Stimulated activated CD4-positive, alpha-beta T cell treated with anti-CD3 and anti-CD28 coated beads, Interleukin-12 subunit alpha, Interleukin-12 subunit beta, amount 100 ng/mL, for 48 hours (primary cell): ENCODE results near the gene ATRN.

Experiments
- DNase-seq, 3 donors: peaks; one replicate each; pipeline ENCODE4 v3.0.0-alpha.2; 2020; ENCODE audit warnings: low read depth in 2 of 3, low spot score in 1 of 3

ATRN gene

DNA sequence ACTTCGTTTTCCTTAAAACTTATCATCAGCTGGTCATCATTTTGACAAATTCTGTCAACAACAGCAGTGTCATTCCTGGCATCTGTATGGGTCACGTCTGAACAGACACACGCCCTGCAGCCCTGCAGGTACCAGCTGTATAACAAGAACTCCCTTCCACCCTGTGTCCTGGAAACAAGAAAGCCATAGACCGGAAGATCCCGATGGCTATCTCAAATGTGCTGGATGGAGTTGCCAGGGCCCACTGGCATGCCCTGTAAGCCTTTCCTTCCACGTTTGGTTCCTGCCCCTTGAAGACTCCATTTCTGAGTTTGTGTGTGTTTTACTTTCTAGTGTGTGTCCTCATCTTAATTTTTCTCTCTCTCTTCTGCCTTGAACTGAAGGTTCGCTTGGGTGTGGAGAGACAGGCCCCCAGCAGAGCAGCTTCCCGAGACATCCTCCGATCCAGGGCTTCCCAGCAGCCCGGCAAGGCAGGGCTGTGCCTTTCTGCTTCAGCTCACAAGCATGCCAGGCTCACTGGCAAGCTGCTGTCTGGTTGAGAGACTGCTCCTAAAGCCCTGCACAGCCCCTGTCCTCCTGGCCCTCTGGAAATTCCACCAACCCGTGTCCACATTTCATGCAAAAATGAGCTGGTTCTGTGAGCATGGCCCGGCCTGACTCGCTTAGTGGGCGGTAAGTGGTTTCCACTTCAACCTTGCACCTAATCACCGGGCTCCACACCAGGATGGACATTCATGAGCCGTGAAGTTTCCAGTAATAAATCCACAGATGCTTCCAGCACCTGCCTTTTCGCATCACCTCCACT is 183.7 kb downstream of the ATRN start:
- DNase-seq = no peak

DNA sequence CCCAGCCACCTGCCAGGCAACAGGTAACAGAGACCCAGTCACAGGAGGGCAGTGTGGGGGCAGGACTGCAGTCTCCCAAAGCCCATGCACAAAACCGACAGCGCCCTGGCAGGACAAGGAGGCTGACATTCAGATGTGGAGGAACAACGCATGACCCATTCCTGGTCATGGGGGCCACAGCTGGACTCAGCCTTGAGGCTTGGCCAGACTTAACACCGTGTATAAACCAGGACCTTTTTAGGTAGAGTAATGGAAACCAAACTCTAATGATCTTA is 184.2 kb downstream of the ATRN start:
- no peak for DNase-seq

DNA sequence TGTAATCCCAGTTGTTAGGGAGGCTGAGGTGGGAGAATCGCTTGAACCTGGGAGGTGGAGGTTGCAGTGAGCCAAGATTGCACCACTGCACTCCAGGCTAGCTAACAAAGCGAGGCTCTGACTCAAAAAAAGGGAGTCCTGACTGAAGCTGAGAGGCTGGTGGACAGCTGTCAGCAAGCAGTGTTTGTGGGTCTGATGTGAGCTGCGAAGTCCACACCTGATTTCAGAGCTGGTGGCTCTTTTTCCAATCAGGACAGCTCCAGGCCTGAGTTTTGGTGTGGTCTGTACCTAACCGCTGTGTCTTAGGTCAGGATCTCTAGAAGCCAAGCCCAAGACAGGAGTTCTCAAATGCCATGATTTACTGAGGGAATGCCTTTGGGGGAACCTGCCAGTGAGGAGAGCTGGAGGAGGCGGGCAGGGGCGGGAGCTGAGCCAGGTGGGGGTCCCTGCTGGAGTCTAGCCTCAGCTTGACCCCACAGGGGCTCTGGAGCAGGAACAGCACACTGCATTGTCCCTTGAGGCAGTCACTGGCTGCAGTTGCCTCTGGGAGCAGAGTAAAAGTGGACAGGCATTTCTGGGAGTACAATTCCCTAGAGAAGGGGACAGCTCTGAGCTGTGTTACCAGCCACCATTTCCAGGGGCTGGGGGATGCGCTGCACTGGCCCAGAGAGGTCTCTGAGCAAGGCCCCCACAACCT is 187.3 kb downstream of the ATRN start:
- DNase-seq = no peak

DNA sequence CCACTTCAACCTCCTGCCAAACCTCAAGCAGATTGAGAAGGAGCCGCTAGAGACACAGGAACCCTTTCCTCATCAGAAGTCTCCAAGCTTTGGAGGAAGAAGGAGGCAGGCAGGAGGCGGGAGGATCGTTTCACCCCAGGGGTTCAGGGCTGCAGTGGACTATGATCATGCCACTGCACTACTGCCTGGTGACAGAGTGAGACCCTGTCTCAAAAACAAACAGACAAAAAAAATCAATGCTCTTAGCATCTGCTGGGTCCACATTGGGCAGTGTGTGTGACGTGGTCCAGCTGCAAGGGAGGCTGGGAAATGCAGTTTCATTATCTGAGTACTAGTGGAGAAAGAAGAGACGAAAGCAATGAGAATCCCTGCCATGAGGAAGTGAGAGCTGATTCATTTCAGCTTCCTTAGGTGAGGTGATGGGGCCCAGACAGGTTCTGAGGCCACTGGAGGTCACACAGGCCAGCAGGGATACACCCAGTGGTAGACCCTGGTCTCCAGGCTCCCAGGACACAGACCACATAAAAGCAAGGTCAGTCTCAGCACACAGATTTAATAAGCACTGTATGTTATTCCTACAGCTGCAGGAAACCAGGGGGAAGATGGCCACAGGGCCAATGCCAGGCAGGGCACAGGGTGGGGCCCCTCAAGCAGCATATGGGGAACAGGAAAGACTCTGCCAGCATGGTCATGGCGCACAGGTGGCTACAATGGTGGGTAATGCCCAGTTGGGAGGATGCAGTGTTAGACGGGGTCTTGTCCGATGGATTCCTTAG is 188.1 kb downstream of the ATRN start:
- no peak for DNase-seq

DNA sequence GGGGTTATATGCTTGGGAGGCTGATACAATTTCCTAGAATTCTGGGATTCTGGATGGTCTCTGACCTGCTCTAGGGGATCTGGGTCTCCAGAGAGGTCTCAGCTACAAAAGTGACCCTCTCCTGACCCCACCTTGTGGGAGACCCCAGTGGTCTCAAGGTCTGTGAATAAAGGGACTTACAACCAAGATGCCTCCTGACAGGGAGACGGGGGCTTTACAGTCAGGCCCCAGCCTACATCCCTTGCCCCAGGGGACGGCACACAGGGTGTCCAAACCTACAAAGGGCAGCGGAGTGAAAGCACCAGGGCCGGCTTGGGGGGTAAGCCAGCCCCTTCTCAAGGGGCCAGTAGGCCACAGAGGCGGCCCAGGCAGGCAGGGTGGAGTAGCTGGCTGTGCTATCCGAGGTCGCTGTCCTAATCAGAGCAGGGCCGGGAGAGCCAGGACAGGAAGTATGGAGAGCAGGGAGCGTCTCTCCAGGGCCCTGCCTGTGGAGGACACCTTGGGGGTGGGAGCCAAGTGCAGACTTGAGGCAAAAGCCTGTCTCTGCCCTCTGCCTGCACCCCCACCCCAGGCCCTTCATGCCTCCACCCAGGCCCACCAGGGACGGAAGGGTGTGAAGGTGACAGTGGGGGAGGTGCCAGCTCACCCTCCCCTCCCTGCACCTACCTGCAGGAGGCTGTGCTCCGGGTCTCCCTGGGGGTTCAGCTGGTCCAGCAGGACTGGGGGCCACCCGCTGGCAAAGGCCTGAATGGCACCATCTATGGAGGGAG is 188.9 kb downstream of the ATRN start:
- DNase-seq = no peak

DNA sequence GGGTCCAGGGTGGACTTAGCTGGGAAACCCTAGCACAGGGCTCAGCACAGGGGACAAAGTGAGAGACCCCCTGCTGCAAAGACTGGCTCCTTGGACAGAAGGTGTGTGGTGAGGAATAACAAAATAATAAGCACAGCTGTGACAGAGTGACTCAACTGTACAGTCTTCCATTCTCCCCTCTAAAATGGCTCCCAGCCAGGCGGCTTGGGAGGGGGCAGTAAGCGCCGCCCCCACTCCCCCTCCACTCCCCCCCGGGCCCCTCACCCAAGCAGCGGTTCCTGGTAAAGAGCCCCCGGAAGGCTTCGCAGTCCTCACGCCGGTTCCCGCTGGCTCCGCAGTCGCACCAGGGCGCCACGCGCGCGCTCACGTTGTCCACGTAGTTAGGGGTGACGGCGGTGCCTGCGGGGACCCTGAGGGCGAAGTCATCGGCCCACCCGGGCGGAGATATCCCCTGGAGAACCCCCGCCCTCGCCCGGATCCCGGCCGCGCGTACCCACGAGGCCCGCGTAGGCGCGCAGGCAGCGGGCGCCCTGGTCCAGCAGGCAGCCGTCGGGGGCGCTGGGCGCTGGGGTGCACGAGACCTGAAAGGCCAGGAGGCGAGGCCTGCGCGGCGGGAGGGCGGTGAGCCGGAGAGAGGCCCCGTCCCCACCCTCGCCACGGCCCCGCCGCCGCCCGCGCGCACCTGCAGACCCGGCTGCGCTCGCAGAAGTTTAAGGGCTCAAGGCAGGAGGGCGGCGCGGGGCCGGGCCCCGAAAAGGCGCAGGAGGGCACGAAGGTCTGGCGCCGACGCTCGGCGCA is 189.6 kb downstream of the ATRN start:
- no peak for DNase-seq

DNA sequence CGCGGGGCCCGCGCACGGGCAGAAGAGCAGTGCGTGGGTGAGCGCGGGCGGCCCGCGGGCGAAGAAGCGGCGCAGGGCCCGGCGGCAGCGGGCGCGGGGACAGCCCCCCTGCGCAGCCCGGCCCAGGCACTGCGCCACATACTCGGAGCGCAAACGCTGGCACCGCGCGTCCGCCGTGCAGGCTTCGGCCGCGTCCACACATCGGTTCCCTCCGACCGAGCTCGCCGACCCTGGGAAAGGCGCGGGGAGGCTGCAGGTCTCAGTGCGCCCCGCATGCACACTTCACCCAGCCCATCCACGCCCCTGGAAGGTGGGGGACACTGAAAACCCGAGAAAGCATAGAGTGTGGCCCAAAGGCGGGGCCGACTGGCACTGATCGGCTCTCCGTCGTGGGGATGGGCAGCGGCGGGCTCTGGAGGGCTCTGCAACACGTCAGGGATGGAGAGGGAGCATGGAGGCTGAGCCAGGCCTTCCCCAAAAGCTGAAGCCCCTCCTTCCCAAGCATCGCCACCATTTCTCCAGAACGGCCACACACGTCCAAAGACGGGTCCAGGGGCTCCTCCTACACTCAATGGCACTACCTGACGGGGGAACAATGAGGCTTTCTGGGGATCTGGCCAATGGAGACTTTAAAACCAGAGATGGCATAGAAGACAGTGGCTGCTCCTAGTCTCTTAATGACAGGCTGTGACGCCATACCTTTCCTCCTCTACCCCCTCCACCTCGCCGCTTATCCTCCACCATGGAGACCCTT is 190.4 kb downstream of the ATRN start:
- DNase-seq = no peak

DNA sequence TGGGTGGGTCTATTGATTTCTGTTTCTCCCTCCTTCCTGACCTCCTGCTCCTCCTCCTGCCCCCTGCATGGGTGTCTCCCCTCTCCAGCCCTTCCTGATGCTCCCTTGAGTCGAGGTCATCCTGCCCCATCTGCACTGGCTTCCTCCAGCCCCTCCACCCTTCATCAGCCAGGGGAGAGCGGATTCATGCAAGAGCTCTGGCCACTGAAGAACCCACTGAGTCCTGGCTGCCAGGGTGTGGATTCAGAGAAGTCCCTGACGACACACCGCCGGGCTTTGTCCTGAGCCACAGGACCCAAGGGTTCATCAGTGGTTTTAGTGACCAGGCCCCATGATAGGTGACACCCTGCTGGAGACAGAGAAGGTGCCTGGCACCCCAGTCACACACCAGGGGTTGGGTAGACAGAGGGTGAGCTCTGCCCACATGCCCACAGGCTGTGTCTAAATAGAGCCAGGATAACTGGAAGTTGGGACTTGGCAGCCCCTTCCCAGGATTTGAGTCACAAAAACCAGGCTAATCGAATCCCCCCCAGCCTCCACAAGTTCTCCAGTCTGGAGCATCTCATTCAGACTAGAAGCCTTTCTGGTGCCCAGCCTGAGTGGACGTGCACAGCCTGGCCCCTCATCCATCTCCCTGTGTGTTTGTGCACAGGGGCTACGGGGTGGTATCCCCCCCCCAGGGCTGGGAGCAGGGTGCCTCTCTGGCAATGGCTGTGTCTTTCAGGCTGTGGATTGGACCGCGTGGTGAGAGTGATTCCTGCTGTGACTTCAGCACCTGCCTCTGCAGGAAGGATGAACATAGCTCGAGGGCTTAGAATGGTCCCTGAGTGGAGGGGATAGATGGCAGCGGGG is 191.2 kb downstream of the ATRN start:
- DNase-seq = no peak

DNA sequence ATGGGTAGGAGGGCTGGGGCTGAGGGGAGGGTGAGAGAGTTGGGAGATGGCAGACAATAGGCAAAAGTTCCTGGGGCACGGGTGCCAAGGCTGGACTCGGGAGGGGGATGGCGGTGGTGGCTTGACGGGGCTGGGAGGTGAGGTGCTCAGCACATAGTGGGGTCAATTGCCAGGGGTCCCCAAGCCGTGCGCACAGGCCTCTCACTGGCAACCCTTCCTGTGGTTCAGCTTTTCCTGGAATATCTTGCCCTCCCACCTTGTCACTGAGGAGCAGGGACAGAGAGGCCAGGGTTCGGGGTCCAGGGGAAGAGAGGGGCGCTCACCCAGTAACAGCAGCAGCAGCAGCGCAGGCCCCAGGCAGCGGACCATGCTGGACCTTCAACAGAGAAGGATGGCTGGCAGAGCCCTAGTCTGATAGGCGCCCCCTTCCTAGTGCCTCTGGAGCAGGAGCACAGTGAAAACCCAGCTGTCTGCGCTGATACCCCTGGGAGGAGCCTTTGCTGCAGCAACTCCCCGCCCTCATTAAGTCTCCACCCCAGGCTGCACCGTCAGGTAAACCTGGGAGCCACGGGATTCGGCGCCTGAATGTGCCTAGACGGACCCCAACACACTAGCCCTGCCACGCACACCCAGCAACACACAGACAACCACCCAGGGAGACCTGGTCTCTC is 192.3 kb downstream of the ATRN start, which contains the start of gene GFRA4:
GFRA4 (minus strand) TSS at position 369 of the 671 bp plus-strand sequence; CDS start at position 369, 0 bp downstream.
- no peak for DNase-seq

DNA sequence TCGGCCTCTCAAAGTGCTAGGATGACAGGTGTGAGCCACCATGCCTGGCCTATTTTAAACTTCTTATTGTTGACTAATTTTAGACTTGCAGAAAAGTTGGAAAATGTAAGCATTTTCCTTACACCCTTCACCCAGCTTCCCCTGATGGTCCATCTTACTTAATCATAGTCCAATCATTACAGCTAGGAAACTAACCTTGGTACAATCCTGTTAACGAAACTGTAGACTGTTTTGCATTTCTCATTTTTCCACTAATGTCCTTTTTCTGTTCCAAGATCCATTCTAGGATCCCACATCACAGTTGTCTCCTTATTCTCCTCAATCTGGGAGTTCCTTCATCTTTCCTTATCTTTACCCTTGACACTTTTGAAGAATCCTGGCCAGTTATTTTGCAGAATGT is 193.0 kb downstream of the ATRN start:
- DNase-seq = no peak

DNA sequence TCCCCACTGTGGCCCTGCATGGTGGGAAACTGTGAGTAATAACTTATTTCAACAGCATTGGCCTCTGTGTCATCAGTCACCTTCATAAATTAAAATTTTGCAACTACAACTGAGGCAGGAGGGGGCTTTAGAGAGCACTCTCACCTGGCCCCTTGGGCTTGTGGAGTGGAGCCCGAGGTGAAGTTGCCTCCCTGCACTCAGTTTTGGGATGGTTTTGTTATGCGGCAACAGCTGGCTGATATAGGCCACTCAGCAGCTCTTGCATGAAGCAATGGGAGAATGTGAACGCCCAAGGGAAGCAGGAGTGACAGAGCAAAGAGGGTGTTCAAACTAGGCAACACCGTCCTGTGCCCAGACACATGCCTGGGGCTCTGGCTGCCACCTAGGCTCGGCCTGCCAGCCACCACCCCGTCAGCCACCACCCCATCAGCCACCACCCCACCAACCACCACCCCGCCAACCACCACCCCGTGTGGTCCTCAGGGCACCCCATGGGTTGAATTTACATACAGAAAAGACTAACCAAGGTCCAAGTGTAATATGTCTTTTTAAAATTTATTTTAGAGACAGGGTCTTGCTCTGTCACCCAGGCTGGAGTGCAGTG is 196.7 kb downstream of the ATRN start:
- DNase-seq = no peak

DNA sequence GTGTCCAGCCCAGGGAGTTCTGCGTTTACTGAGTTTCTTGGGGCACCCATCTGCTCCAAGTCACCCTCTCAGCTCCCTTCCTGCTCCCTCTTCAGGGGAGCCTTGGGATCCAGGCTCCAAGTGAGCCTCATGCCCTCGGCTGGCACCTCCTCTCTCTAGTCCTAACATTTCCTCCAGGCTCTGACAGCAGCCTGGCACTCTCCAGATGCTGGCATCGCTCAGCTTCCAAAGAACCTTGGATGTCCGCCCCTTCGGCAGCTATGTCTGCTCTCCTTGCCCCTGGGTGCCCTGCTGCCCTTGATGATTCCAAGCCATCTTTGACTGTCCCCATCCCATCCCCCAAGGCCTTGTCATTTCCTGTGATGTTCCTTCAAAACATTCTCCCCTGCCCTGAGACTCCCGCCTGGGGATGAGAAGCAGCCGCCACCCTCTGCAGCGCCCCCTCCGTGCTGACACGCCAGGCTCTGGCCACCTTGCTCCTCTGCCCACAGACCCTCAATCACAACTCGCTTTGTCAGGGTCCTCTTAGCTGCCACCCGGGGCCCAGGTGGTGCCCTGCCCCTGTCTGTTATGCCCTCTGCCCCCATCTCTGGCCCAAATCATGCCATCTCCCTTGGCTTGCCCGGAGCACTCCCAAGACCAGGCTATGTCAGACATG is 199.0 kb downstream of the ATRN start:
- DNase-seq = no peak

DNA sequence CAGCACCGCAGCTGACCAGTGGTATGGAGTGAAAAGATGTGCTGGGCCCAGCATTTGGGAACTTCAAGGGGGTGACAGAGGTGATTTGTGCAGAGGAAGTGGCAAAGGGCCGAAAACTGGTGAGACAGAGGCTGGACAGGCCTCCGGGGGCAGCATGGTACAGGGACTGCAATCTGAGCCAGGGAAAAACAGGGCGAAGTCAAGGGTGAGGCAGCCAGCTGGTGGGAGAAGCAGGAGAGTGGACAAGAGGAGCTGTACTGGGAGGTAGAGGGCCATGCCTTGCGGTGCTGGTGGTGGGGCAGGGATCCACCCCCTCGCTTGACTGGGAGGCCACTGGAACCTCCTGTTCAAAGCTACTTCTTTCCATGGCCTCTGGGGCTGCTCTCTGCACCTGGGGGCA is 199.7 kb downstream of the ATRN start:
- DNase-seq = no peak

DNA sequence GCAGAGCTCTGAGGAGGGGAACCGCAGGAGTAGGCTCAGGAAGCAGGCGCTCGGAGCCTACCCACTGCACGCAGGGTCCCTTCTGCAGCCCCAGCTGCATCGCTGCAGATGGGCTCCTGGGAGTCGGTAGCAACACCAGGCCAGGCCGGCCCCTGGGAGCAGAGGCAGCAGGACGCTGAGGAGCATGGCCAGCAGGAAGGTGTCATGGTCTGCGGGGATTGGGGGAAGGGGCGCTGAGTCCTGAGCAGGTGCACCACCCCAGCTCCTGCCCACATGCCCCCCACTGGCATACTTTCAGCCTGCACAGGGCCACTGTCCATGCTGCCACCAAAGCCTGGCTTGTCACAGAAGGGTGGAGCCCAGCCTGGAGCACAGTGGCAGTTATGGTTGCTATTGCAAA is 200.1 kb downstream of the ATRN start:
- DNase-seq = no peak

DNA sequence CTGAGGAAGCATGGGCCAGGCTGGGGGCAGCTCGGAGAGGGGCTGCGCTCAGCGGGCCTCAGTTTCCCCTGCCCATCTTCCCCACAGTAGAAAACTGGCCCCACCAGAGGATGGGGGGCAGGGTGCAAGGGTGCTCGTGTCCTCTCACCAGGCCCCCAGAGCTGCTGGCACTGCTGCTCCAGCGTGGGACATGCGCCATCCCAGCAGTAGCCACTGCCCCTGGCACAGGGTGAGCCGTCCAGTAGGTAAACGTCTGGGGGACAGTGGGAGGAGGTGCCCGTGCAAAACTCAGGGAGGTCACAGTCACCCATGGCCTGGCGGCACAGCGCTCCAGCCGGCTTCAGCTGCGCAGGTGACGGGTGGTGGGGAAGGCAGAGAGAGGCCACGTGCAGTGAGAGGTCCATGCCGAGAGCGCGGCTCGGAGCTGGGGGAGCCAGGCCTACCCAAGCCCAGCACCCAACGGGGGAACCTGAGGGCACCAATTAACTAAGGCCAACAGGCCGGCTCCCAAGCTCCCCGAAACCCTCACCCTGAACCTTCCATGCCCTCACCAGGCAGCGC is 201.2 kb downstream of the ATRN start:
- no peak for DNase-seq

DNA sequence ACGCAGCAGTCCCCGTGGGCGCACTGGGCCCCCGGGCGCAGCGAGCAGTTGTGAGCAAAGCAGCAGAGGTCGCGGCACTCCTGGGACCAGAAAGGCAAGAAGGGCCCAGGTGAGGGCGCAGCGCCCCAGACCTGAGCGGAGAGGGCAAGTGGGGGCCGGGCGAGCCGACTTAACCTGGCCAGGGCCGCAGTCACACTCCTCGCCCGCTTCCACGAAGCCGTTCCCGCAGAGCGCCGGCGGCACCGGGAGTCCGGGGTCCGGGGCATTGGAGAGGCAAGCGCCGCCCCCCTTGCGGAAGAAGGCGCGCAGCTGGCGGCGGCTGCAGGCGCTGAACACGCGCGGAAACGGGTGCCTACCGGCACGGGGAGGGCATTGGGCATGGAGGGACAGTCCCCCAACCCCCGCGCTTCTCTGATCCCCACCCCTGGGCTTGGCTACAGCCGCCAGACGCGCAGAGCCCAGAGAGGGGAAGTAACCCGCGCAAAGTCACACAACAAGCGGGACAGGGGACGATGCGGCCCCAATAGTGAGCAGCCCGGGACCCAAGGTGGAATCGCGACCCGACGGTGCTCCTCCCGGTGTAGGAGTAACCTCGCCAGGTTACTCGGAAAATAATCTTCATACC is 201.8 kb downstream of the ATRN start:
- no peak for DNase-seq
